HepG2 (cell line): ENCODE data around the gene MST1. TPM values are rescaled to one million over a fixed set of nuclear protein-coding genes. Genes with fewer than 3 reads are reported as not detected.

Source experiments
- ADNP ChIP-seq: sonication (generic); formaldehyde crosslinking; IDR thresholded peaks from 2 replicates; pipeline ENCODE4 v1.4.0; 2020; ENCODE audit warnings: missing genetic modification reagents
- ASH2L ChIP-seq: fragments of 300-600, 200-600 bp; sonication (generic); IDR thresholded peaks from 2 replicates; pipeline ENCODE4 v1.7.0; 2017; ENCODE audit warnings: low read depth, mild to moderate bottlenecking, moderate library complexity, mixed read lengths, low read length; ENCODE audit not compliant: insufficient read length
- ATF6 ChIP-seq: sonication (generic); formaldehyde crosslinking; conservative IDR thresholded peaks from 2 replicates; pipeline ENCODE4 v1.4.0; 2020; ENCODE audit warnings: missing genetic modification reagents
- ATM ChIP-seq: fragments of 450-650 bp; IDR thresholded peaks from 2 replicates; pipeline ENCODE4 v1.7.1; 2017; ENCODE audit warnings: mild to moderate bottlenecking, borderline replicate concordance
- CBX1 ChIP-seq: IDR thresholded peaks from one replicate; pipeline ENCODE4 v1.6.1; 2016; ENCODE audit warnings: antibody characterized with exemption, low read depth
- CEBPG ChIP-seq: IDR thresholded peaks from 2 replicates; pipeline ENCODE4 v1.6.1; 2016
- DPF2 ChIP-seq: sonication (generic); formaldehyde crosslinking; IDR thresholded peaks from 2 replicates; pipeline ENCODE4 v1.4.0; 2020; ENCODE audit warnings: mild to moderate bottlenecking, low read depth, missing genetic modification reagents, borderline replicate concordance
- GLI4 ChIP-seq: sonication (generic); formaldehyde crosslinking; IDR thresholded peaks from 2 replicates; pipeline ENCODE4 v1.5.1; 2020; ENCODE audit warnings: missing genetic modification reagents, mild to moderate bottlenecking, moderate library complexity, borderline replicate concordance
- HIVEP1 ChIP-seq: sonication (generic); formaldehyde crosslinking; IDR thresholded peaks from 2 replicates; pipeline ENCODE4 v1.4.0; 2020; ENCODE audit warnings: mild to moderate bottlenecking, missing genetic modification reagents
- ISL2 ChIP-seq: sonication (generic); formaldehyde crosslinking; IDR thresholded peaks from 2 replicates; pipeline ENCODE4 v1.5.0; 2020; ENCODE audit warnings: missing genetic modification reagents
- KMT2B ChIP-seq: IDR thresholded peaks from 2 replicates; pipeline ENCODE4 v1.6.1; 2016; ENCODE audit warnings: missing genetic modification reagents, missing compliant biosample characterization
- MAFK ChIP-seq, 2 experiments: IDR thresholded peaks in 1 of 2; conservative IDR thresholded peaks in 1 of 2; 2 replicates each; pipeline ENCODE4 v1.6.1; 2011; ENCODE audit warnings: improper control_type of control experiment in 2 of 2, low read length in 2 of 2
- MEIS2 ChIP-seq: sonication (generic); formaldehyde crosslinking; IDR thresholded peaks from 2 replicates; pipeline ENCODE4 v1.9.0; 2021; ENCODE audit warnings: mild to moderate bottlenecking, missing genetic modification reagents
- PAF1 ChIP-seq: IDR thresholded peaks from 2 replicates; pipeline ENCODE4 v1.6.1; 2016; ENCODE audit warnings: missing genetic modification reagents, missing compliant biosample characterization
- RAD21 ChIP-seq: fragments of 450-650 bp; formaldehyde crosslinking; IDR thresholded peaks from 2 replicates; pipeline ENCODE4 v1.5.0; 2020; ENCODE audit warnings: mild to moderate bottlenecking
- RFX3 ChIP-seq: IDR thresholded peaks from 2 replicates; pipeline ENCODE4 v1.6.1; 2016; ENCODE audit warnings: missing biosample characterization, missing genetic modification reagents
- SOX13 ChIP-seq, 3 experiments: fragments of 450-650 bp in 1 of 3; sonication (generic) in 1 of 3; formaldehyde crosslinking in 1 of 3; IDR thresholded peaks in 2 of 3; conservative IDR thresholded peaks in 1 of 3; 2 replicates each; pipeline versions ENCODE4 v1.5.0 to v1.6.1; 2016 to 2020; ENCODE audit warnings: antibody characterized with exemption in 1 of 3, mild to moderate bottlenecking in 1 of 3, missing compliant biosample characterization in 1 of 3, missing genetic modification reagents in 1 of 3, moderate library complexity in 1 of 3
- TBP ChIP-seq: sonication (generic); formaldehyde crosslinking; IDR thresholded peaks from 2 replicates; pipeline ENCODE4 v1.5.0; 2020; ENCODE audit warnings: missing genetic modification reagents
- THAP11 ChIP-seq: IDR thresholded peaks from 2 replicates; pipeline ENCODE4 v1.6.1; 2016; ENCODE audit warnings: missing biosample characterization, missing genetic modification reagents
- ZBTB4 ChIP-seq: sonication (generic); formaldehyde crosslinking; IDR thresholded peaks from 2 replicates; pipeline ENCODE4 v1.4.0; 2020; ENCODE audit warnings: missing genetic modification reagents, mild to moderate bottlenecking, borderline replicate concordance
- ZEB1 ChIP-seq: IDR thresholded peaks from 2 replicates; pipeline ENCODE4 v1.6.1; 2012; ENCODE audit warnings: mild to moderate bottlenecking, low read depth, inconsistent platforms; ENCODE audit not compliant: insufficient replicate concordance
- ZNF207 ChIP-seq: fragments of 450-650 bp; IDR thresholded peaks from 2 replicates; pipeline ENCODE4 v1.6.1; 2016; ENCODE audit warnings: antibody characterized with exemption, borderline replicate concordance
- ZNF225 ChIP-seq: sonication (generic); formaldehyde crosslinking; IDR thresholded peaks from 2 replicates; pipeline ENCODE4 v1.4.0; 2020; ENCODE audit warnings: mild to moderate bottlenecking, missing genetic modification reagents
- ZNF33B ChIP-seq: sonication (generic); formaldehyde crosslinking; IDR thresholded peaks from 2 replicates; pipeline ENCODE4 v1.5.1; 2020; ENCODE audit warnings: mild to moderate bottlenecking, missing genetic modification reagents
- ZNF34 ChIP-seq: sonication (generic); formaldehyde crosslinking; IDR thresholded peaks from 2 replicates; pipeline ENCODE4 v1.4.0; 2020; ENCODE audit warnings: mild to moderate bottlenecking, missing genetic modification reagents, borderline replicate concordance
- ZNF737 ChIP-seq: sonication (generic); formaldehyde crosslinking; IDR thresholded peaks from 2 replicates; pipeline ENCODE4 v1.5.0; 2020; ENCODE audit warnings: missing genetic modification reagents, mild to moderate bottlenecking, borderline replicate concordance
- ZNF841 ChIP-seq: sonication (generic); formaldehyde crosslinking; IDR thresholded peaks from 2 replicates; pipeline ENCODE4 v1.8.1; 2023; ENCODE audit warnings: missing genetic modification reagents, borderline replicate concordance
- ZNF883 ChIP-seq: sonication (generic); formaldehyde crosslinking; IDR thresholded peaks from 2 replicates; pipeline ENCODE4 v1.5.1; 2020; ENCODE audit warnings: mild to moderate bottlenecking, missing genetic modification reagents; ENCODE audit errors: not compliant biosample characterization
- polyA plus RNA-seq, 8 experiments: library from polyadenylated mRNA; depleted of rRNA in 3 of 8; stranded (reverse) in 7 of 8; unstranded in 1 of 8; fragments of >200 nt; fragmentation: Illumina TruSeq in 4 of 8; extraction: Trizol in 4 of 8; gene quantifications; 2 replicates each; pipeline versions ENCODE4 v1.2.1 to v1.2.3, GENCODE V29; 2011 to 2016; ENCODE audit warnings: low read depth in 4 of 8, missing spikeins in 1 of 8, mixed read lengths in 1 of 8; ENCODE audit not compliant: insufficient read depth in 1 of 8
- total RNA-seq, 5 experiments: library from RNA; depleted of rRNA; stranded (reverse); fragments of >200 nt; fragmentation: Illumina TruSeq; extraction: Trizol; gene quantifications; 2 replicates each; pipeline ENCODE4 v1.2.3, GENCODE V29; 2016; ENCODE audit warnings: low read depth in 1 of 5

The MST1 gene
- total and polyA plus RNA-seq, 2 of the 13 experiments (the other 11 are each of a cell fraction or from before 2014, with no cell fraction given), result 189 to 452 TPM

- TF ChIP-seq ZNF841 (CRISPR knock-in tag), result no peak
- peak; percentile 29 for TF ChIP-seq THAP11 (CRISPR knock-in tag)
- TF ChIP-seq MEIS2 (CRISPR knock-in tag), result no peak
- TF ChIP-seq RAD21 (CRISPR knock-in tag), result no peak
- TF ChIP-seq ZNF34 (CRISPR knock-in tag), result no peak
- no peak for TF ChIP-seq HIVEP1 (CRISPR knock-in tag)
- no peak for TF ChIP-seq GLI4 (CRISPR knock-in tag)
- TF ChIP-seq ISL2, result no peak
- TF ChIP-seq MAFK (conservative IDR thresholded peaks at IDR 0.05 in 1 of 2, IDR thresholded peaks at IDR 0.05 in 1 of 2; ENCODE audit: low read length in 2 of 2), result no peak
- no peak for TF ChIP-seq ATF6 (CRISPR knock-in tag)
- peak; percentile 25; the same call in 1 of the 2 replicates for TF ChIP-seq CEBPG (CRISPR knock-in tag)
- no peak for TF ChIP-seq ZNF883 (CRISPR knock-in tag)
- TF ChIP-seq SOX13 (IDR thresholded peaks at IDR 0.05), result no peak
- TF ChIP-seq SOX13 (CRISPR knock-in tag; conservative IDR thresholded peaks at IDR 0.05 in 1 of 2, IDR thresholded peaks at IDR 0.05 in 1 of 2), result peak in 1 of 2 experiments; percentile 48; a peak in 1 of 4 replicates
- no peak for TF ChIP-seq ATM
- no peak for TF ChIP-seq DPF2
- TF ChIP-seq ZNF33B (CRISPR knock-in tag), result no peak
- TF ChIP-seq ASH2L, result no peak
- TF ChIP-seq PAF1 (CRISPR knock-in tag), result no peak
- TF ChIP-seq TBP (CRISPR knock-in tag), result no peak
- no peak for TF ChIP-seq ZNF225 (CRISPR knock-in tag)
- TF ChIP-seq ADNP (CRISPR knock-in tag), result no peak
- no peak for TF ChIP-seq ZNF737 (CRISPR knock-in tag)
- TF ChIP-seq ZBTB4 (CRISPR knock-in tag), result no peak
- TF ChIP-seq ZNF207, result no peak
- no peak for TF ChIP-seq CBX1
- no peak for TF ChIP-seq KMT2B (CRISPR knock-in tag)
- TF ChIP-seq ZEB1, result no peak
- TF ChIP-seq RFX3 (CRISPR knock-in tag), result no peak
Measured at GRCh38 chr3:49665822-49666519, 23.3 kb downstream of the MST1 start (continued).
